Measurements from ENCODE around the gene QRICH1.

QRICH1 gene

DNA sequence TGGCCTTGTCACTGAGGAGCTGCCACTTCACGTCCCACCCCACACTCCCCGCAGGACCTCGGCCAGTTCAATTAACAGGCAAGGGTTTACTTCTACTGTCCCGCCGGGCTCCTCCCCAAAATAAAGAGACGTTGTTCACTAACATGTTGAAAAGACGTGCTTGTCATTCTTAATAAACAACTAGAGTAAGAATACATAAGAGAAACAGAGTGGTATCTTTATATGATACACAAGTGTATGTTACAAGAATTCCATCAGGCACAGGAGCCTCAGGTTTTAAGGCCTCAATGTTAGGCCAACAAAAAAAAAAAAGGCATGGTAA, 64.3 kb downstream of the QRICH1 start:
- no peak for DNase-seq

DNA sequence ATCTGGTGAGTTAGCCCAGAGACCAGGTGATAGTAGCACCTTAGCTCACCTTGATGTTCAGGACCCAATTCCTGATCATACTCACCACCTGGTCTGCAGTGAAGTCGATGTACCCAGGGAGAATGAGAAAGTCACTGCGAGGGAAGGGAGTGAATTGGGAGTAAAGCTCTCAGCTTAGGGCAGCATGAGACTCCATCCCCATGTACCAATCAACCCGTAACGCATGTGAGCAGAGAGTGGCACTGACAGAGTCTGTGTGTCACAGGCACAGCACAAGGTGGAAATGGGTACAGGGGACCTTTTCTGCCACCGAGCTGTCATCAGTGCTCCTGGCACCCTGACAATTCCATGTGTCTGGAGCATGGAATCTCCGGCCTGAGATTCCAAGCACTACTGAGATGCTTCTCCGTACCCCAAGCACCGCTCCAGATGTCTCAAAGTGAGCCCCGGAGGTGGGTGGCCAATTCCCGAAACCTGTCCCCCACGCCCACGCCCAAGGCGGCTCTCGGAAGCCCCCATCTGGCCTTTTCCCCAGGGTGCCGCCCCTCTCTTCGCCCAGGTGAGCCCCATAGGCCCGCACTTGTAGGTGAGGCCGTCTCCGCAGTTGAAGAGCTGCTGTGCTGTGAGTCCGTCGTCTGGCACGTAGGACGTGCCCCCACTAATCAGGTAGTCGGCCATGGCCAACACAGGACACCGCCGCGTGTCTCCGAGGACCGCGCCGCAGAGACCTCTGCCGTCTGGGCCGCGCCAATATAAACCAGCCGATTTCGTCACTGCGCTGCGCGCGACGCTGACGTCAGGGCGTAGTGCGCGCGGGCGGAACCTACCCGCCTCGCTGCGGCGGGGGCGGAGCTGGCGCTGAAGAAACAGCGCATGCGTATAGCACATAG, 65.0 kb downstream of the QRICH1 start, which contains the start of gene IMPDH2:
Gene IMPDH2 (minus strand): TSS at position 726 of the 890 bp plus-strand sequence. CDS start 48 bp downstream, at position 678.
- peak; percentile 93 for DNase-seq

- no peak for DNase-seq
Measured at GRCh38 chr3:49028298-49028672, 65.6 kb downstream of the QRICH1 start.

DNA sequence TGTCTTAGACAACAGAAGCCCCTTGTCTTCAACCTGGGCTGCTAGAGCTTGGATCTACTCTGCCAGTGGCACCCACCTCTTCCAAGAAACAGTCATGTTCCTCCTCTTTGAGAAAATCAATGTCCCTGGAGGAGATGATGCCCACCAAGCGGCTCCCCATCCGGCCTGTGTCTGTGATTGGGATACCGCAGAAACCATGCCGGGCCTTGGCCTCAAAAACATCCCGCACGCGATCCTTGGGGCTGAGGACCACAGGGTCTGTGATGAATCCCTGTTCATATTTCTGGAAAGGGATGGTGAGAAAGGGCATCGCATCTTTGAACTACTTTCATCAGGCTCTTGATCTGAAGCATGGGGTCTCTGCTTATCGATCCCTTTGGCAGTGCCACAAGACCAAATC, 66.2 kb downstream of the QRICH1 start:
- no peak for DNase-seq

DNA sequence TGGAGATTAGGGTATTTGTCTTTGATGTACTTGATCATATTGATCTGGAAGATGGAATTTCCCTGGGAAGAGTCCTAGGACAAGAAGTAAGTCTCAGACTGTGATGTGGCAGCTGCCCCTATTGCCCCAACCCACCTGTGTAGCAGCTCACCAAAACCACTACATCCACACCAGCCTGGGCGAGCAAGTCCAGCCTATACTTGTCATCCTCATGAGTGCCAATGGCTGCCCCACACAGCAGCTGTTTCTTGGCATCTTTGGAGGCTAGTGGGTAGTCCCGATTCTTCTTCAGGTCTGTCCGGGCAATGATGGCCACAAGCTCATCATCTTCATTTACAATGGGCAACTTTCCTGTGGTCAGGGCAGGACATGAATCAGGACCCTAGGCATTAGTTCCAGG, 67.3 kb downstream of the QRICH1 start:
- no peak for DNase-seq

GRCh38 chr3:49025793-49026520, 67.9 kb downstream of the QRICH1 start:
- DNase-seq = no peak

DNA sequence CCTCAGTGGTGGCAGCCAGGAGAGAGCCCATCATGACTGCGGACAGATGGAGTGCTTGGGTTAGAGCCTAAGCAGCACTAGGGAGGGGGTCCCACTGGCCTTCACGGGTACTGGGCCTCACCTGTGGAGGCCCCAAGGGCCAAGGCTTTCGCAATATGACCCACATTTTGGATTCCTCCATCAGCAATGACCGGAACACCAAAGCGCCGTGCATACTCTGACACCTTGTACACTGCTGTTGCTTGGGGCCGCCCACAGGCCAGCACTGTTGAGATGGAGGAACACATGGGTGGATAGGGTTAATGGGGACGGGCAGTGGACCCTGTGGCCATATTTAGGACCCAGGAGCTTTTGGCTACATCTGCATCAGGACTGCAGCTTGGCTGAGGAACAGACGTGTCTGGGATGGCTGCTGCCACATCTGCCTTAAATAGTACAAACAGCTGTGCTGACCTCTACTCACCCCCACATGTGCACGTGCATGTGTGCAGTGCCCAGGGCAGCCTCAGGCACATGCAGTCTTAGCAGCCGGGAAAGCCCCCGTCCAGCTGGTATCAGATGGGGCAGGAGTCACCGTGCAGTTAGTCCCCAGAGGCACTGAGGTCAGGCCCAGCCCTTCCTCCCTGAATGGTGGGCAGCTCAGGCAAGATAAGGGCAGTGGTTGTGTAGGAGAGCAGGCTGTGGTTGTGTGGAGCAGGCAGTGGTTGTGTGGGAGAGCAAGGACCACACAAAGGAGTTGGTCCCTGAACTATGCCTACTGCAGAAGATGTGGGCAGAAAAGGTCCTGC, 68.7 kb downstream of the QRICH1 start:
- no peak for DNase-seq

DNA sequence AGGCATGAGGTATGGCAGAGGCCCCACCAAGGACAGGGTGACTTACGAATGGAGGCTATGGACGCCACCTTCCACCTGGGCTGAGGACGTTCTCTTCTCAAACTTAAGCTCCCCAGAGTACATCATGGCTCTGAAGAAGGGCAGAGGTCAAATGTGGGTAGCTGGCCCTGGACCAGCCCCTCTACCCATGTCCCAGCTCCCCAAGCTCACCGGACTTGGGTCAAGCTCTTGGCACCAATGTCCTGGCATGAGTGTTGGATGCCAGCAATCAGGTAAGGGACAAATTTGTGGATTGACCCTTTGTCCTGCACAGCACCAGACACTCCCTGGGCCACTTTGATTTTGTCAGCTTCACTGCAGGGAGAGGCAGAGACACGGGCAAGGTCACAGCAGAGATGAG, 69.4 kb downstream of the QRICH1 start:
- DNase-seq = no peak

DNA sequence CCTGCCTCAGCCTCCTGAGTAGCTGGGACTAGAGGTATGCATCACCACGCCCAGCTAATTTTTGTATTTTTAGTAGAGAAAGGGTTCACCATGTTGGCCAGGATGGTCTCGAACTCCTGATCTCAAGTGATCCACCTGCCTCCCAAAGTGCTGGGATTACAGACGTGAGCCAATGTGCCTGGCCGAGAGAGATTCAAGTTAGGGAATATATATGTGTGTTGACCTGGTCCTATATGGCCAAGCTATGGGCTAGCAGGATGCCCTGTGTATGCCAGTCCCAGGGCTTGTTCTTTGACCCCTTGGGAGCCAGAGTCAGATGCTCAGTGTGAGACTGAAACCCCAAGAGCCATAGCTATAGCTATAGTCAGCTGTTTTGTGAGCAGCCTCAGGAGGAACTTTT, 70.1 kb downstream of the QRICH1 start:
- DNase-seq = no peak

DNA sequence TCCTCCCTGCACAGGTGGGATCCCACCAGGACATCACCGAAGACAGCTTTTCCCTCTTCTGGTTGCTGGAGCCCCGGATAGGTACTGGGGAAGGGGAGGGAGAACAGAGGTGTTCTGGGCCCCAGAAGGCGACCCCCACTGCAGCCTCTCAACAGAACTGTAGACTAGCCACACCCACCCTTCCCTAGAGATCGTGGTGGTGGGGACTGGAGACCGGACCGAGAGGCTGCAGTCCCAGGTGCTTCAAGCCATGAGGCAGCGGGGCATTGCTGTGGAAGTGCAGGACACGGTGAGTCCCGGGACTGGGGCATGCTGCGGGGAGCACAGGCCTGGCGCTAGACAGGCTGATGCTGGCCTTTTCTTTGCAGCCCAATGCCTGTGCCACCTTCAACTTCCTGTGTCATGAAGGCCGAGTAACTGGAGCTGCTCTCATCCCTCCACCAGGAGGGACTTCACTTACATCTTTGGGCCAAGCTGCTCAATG, 71.1 kb downstream of the QRICH1 start:
- DNase-seq = no peak

DNA sequence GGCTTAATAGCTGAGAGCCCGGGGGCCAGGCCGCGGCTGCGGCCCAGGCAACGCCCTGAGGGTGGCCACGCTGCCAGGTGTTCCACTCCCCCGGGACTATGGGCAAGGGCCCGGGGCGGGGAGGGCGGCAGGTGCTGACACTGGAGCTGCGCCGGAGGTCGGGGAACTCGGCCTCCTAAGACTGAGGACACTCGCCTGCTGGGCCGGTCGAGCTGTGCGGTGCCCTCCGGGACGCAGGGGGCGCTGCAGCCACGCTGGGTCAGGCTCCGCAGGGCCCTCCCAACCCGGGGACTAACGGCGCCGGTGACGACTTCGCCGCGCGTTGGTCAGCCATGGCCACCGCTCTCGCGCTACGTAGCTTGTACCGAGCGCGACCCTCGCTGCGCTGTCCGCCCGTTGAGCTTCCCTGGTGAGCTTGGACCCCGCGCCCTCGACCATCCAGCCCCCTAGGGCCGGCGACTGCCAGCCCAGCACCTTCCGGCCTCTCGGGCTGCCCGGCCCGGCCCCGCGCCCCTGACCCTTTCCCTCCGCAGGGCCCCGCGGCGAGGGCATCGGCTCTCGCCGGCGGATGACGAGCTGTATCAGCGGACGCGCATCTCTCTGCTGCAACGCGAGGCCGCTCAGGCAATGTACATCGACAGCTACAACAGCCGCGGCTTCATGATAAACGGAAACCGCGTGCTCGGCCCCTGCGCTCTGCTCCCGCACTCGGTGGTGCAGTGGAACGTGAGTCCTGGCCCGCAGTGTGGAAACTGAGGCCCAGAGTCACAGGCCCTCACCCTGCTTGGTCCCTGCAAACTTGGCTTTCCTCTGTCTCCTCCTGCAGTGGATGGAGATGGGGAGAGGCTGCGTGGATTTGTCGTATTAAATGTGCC, 71.8 kb downstream of the QRICH1 start, which contains the start of gene NDUFAF3:
Gene NDUFAF3 (plus strand): TSS at position 309 of the 875 bp plus-strand sequence. CDS start 24 bp downstream, at position 333.
- peak; percentile 94 for DNase-seq

- peak; percentile 98 for DNase-seq
Measured at GRCh38 chr3:49021213-49021812, 72.6 kb downstream of the QRICH1 start.

DNA sequence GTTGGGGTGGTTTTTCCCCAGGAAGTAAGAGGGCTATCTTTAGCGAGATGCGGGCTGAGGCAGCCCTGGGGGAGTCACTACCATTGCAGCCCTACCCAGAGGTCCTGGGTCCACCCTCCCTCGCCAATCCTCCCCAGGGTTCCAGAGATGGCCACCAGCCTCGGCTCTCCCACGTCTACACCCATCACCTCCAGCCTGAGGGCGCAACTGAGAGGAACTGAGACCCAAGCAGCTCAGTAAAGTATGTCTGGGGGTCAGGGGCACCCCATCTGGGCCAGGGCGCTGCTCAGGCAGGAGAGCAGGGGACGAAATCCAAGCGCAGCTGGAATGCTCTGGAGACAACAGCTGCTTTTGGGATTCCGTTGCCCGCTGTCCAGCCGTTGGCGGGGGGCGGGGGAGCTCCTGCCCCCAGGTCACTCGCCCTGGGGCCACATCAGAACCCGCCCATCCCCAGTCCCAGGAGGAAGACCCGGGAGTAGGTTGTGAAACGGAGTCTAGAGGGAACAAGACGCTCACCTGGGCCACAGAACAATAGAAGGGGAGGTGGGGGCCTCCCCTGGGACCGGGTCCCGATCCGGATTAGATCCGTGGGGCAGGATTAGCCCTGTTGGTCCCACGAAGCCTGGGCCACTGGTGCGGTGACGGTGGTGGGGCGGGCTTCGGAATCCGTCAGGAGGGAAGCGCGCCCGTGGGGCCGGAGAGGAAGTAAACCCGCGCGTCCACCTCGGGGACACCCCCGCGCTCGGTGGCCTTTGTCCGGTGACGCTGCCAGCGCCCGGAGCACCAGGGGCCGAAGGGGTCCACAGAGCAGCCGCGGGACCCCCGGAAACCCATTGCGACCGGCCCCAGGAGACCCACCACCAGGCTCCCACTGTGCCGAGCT, 73.3 kb downstream of the QRICH1 start:
- DNase-seq = peak; percentile 24

GRCh38 chr3:49019941-49020329, 73.9 kb downstream of the QRICH1 start:
- DNase-seq = no peak

DNA sequence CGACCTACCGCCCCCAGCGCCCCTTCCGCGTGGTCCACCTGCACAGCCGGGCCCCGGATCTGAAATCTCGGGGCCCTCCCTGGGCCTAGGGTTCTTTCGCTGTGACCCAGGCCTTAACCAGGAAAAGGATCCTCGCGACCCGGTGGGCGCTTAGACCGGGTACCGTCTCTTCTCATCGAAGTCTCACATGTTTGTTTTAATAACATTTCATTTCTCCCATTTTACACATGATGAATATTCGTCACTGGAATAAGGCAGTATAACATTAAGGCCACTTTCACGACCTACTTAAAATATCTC, 75.2 kb downstream of the QRICH1 start:
- no peak for DNase-seq

DNA sequence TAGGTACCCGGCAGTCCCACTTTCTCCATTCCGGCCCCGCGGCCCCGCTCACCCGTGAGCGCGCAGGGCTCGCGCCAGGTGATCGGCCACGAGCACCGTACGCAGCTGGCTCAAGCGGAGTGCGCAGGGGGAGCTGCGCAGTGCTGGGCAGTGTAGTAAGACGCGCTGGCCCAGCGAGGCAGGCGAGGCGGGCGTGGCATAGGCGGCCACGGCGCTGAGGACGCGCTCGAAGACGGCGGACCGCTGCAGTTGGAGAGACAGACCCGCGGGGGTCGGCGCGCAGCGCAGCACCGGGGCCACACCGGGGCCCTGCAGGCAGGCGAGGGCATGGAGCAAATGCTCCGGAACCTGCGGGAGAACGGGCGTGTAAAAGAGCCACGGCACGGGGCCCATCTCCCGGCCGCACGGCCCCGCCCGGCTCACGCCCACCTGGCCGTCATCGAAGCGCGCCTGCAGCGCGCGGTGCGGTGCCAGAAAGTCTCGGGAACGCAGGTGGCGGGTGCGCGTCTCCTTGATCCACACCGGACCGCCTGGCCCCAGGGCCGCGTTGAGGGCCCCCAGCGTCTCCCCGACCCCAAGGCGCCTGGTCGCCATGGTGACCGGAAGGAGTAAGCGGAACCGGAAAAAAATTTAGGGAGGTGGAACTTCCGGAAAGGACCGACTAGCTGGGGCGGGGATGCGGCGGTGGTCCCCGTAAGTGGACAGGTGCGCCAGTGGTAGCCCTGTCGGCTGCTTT, 75.7 kb downstream of the QRICH1 start, which contains the start of gene DALRD3:
Gene DALRD3 (minus strand): TSS at position 610 of the 736 bp plus-strand sequence. CDS start 16 bp downstream, at position 594.
- DNase-seq = peak; percentile 66

DNA sequence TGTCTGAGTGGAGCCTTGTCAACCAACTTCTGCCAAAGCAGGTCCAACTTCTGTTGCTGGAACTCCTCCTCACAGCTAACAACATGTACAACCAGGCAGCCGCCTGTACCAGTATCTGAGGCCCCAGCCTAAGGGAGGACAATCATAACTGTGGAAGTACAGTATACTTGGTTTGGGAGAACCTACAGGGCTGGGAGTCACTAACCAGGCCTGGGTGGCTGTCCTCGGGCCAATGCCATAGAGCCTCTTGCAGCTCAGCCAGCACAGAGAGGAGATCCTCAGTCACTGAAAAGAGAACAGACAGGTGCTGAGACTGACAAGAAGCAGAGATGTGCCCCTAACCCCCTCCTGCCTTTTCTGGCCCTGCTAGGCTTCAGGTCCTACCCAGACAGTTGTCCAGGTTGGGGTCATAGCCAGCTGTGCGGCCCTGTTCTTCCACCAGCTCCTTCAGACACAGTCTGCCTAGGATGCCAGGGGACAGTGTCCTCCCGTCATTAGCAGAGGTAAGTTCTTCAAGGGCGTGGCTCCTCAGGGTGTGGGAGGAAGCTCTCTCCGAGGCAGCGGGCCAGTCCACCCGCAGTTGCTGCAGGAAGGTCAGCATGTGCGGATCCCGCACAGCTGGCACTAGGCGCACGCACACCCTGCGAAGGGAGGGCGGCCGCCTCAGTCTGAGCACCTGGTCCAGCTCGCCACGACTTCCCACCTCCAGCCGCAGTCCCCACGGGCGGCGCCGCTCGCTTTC, 76.5 kb downstream of the QRICH1 start:
- DNase-seq = no peak

DNA sequence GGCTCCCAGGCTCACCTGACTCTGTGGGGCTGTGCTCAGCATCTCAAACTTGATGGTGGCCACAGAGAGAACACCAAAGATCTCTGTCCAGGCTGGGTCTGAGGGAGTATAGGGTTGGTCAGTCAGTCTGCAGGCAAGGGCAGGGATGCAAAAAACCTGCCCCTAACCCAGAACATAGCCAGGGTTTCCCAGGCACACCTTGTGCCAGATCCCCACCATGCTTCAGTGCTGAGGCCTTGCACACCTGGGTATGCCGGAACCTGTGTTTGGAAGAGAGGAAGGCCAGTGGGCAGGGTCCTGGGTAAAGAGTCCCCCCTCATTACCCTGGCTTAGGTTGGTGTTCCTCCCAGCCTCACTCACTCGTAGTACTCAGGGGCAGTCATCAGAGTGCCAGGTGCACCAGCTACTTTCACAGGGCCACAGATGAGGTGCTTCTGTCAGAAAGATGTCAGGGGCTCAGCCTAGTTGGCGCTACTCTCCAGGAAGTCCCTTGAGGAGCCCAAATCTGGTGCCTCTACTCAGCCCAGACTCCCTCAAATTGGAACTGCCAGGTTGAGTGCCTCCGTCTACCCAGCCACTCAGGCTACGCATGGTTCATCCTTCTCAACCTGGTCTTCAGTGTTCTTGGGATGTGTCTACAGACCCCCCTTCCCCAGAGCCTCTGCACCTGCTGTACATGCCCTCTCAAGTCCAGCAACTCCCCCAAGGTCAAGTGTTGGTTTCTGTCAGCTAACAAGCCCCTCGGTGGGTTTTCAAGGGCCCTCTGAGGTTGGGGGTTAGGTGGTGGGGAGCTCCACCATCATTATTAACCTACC, 77.2 kb downstream of the QRICH1 start:
- DNase-seq = no peak
